Ovary (tissue), 3 donors: ENCODE results near the gene COL6A3.

Experiments used
- EP300 ChIP-seq: sonication (generic); formaldehyde crosslinking; IDR thresholded peaks from one replicate; pipeline ENCODE4 v1.6.1; 2017; ENCODE audit warnings: antibody characterized with exemption
- POLR2A ChIP-seq: fragments of 450-650 bp; IDR thresholded peaks from one replicate; pipeline ENCODE4 v1.6.1; 2017; ENCODE audit warnings: antibody characterized with exemption, mild to moderate bottlenecking, moderate library complexity
- TF ChIP-seq, protein P1 (sequence below), 3 donors: fragments of 450-650 bp in 2 of 3; fragments of 200-600 bp in 1 of 3; IDR thresholded peaks; one replicate each; pipeline versions ENCODE4 v1.5.1 to v1.8.0; 2016 to 2022; ENCODE audit warnings: antibody characterized with exemption in 3 of 3, mild to moderate bottlenecking in 1 of 3
- donor health status: DM: no; HTN: no; CAD: no.

DNA sequence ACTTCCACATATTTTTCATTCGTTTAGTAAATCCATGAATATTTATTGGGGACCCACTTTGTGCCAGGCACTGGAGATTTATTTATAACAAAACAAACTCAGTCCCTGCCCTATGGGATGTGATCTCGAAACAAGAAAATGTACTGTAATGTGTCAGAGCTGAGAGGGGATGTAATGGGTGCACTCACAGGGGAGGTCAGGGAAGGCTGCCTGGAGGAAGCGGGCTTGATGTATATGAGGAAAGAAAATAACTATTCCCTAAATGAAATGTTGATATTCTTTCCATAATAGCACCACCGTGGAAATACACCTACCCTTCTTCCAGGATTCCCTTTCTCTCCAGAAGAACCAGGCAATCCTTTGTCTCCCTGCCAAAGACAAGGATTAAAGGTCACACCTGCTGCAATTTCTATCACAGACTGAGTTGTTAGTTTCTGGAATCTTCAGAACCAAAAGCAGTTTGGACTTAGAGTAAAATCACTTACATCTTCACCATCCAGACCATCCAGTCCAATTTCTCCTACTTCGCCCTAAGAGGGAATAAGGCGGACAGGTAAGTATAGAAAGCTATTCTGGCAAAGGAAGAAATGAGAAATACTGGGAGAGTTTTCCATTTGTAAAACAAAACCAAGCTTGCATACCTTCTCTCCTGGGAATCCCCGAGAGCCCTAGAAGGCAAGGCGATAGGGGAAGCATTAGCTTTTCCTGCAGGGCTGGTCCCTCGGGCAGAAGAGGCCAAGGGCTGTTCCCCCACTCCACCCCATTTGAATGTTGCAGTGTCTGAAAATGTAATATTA is 55.0 kb downstream of the COL6A3 start:
- TF ChIP-seq, protein P1, sequence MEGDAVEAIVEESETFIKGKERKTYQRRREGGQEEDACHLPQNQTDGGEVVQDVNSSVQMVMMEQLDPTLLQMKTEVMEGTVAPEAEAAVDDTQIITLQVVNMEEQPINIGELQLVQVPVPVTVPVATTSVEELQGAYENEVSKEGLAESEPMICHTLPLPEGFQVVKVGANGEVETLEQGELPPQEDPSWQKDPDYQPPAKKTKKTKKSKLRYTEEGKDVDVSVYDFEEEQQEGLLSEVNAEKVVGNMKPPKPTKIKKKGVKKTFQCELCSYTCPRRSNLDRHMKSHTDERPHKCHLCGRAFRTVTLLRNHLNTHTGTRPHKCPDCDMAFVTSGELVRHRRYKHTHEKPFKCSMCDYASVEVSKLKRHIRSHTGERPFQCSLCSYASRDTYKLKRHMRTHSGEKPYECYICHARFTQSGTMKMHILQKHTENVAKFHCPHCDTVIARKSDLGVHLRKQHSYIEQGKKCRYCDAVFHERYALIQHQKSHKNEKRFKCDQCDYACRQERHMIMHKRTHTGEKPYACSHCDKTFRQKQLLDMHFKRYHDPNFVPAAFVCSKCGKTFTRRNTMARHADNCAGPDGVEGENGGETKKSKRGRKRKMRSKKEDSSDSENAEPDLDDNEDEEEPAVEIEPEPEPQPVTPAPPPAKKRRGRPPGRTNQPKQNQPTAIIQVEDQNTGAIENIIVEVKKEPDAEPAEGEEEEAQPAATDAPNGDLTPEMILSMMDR (IDR thresholded peaks at IDR 0.05) = no peak
- no peak for TF ChIP-seq POLR2A
- no peak for TF ChIP-seq EP300
